ENCODE data around the gene IGFLR1.

Gene IGFLR1

DNA sequence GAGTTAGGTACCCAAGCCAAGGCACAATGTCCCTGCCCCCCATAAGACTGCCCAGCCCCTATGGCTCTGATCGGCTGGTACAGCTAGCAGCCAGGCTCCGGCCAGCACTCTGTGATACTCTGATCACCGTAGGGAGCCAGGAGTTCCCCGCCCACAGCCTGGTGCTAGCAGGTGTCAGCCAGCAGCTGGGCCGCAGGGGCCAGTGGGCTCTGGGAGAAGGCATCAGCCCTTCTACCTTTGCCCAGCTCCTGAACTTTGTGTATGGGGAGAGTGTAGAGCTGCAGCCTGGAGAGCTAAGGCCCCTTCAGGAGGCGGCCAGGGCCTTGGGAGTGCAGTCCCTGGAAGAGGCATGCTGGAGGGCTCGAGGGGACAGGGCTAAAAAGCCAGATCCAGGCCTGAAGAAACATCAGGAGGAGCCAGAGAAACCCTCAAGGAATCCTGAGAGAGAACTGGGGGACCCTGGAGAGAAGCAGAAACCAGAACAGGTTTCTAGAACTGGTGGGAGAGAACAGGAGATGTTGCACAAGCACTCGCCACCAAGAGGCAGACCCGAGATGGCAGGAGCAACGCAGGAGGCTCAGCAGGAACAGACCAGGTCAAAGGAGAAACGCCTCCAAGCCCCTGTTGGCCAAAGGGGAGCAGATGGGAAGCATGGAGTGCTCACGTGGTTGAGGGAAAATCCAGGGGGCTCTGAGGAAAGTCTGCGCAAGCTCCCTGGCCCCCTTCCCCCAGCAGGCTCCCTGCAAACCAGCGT lies 27.5 kb downstream of the IGFLR1 start:
- H3K27ac ChIP-seq (ENCODE audit: low read length) = no peak overlapping the region

DNA sequence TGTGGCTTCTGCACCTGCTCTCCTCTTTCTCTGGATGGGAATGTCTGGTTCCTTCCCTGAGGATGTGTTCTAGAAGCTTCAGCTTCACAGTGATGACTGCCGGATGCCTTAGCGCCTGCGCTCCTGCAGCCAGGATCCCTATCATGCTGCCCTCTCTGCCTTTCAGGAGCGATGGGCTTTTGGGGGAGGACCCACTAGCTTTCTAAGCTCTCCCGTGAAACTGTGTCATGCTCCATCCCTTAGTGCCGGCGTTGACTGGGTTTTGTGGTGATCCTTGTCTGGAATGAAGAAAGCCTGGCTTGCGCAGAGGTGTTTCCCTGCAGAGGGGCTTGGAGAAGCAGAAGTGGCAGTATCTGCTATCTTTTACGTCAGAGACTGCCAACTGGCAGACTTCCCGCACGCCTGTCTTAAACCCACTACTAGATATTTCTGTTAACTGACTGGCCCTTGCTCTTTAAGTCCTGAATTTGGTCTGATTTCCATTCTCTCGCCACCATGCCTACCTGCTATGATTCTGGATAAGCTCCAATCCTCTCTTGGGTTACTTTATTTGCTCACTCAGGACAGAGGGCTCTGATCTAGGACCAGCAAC lies 28.3 kb downstream of the IGFLR1 start:
- peaks cover 8% of the 10 kb centered on the region for H3K4me1 ChIP-seq (ENCODE audit: control insufficient read depth, insufficient read depth, low read length)
- no peaks in the 10 kb centered on the region for H3K9me3 ChIP-seq (ENCODE audit: control insufficient read depth, insufficient read depth, low read length)
- no peak overlapping the region for H3K27ac ChIP-seq (ENCODE audit: low read length)
- no peak overlapping the region for H3K4me3 ChIP-seq (ENCODE audit: low read length)
- H3K36me3 ChIP-seq (ENCODE audit: control insufficient read depth, insufficient read depth, low read length) = no peaks in the 10 kb centered on the region
- no peaks in the 10 kb centered on the region for H3K27me3 ChIP-seq (ENCODE audit: control insufficient read depth, insufficient read depth, low read length)
- WGBS (ENCODE audit: insufficient coverage, insufficient read length) = no CpG with 5 or more reads among the region's 12 CpGs
- no peak for DNase-seq (ENCODE audit: low read depth, low spot score)

More for the DNA sequence above, 27.5 kb downstream of the IGFLR1 start:
- DNase-seq (ENCODE audit: low read depth, low spot score) = no peak
- Histone ChIP-seq H3K9me3 (ENCODE audit: control insufficient read depth, insufficient read depth, low read length) (no peaks in the 10 kb centered on the region), H3K4me1 (ENCODE audit: control insufficient read depth, insufficient read depth, low read length) (peaks cover 8% of the 10 kb centered on the region), H3K36me3 (ENCODE audit: control insufficient read depth, insufficient read depth, low read length) (peaks cover under 1% of the 10 kb centered on the region; the same call in 1 of the 2 replicates), H3K4me3 (ENCODE audit: low read length) (no peak overlapping the region), H3K27me3 (ENCODE audit: control insufficient read depth, insufficient read depth, low read length) (no peaks in the 10 kb centered on the region)
- no CpG with 5 or more reads among the region's 14 CpGs for WGBS (ENCODE audit: insufficient coverage, insufficient read length)

DNA sequence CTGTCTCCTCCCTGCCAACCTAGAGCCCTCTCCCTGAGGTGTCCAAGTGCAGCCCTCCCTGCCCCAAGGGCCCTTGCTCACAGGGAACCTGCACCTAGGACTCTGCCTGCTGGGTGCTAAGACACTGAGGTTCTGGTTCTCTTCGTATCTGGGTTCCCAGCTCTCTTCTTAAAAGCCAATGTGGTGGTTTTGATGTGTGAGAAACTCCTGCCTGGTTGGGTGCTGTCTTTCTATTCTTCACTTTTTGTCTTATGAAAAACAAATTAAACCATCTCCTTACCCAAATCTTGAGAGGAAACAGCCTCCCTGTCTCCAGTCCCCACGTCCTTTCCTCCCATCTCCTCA lies 28.8 kb downstream of the IGFLR1 start:
- no CpG with 5 or more reads among the region's 2 CpGs for WGBS (ENCODE audit: insufficient coverage, insufficient read length)

DNA sequence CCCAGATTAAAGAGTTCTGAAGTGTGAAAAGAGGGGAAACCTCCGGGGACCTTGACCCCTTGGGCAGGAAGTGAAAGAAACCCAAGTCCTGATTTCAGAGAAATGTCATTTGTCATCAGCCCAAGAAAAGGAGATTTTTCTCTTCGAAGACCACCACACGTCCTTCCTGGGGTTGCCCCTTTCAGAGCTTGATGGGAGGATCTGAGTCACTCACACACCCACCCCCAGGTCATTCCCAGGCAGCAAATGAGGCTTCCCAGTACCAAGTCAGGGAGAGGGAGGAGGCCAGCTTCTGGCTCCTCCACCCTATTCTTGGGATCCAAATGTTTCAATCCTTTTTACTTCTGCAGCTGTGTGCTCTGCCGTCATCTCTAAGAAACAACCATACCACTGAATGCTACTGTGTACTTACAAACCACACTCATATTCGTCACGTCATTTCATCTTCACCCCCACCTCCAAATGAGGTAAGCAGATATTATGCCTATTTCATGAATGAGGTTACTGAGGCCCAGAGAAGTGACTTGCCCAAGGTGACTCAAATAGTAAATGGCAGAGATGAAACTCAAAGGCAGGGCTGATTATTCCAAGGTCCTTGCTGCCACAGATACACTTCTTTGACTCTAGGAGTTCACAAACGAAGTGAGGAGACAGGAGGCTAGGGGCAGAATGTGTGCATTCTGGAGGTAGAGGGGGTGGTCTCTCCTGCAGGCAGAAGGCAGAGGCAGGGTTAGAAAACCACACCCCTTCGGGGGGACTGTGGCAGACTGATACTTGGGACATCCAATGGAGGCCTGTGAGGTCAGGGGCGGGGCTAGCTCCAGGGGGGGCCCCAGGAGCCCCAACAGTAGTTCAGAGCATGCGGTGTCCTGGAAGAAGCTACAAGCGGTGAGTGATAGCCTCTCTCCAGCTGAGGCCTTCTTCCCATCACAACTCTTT lies 29.4 kb downstream of the IGFLR1 start:
- H3K27me3 ChIP-seq (ENCODE audit: control insufficient read depth, insufficient read depth, low read length) = no peaks in the 10 kb centered on the region
- no peak overlapping the region for H3K27ac ChIP-seq (ENCODE audit: low read length)
- WGBS (ENCODE audit: insufficient coverage, insufficient read length) = no CpG with 5 or more reads among the region's 11 CpGs
- H3K36me3 ChIP-seq (ENCODE audit: control insufficient read depth, insufficient read depth, low read length) = no peaks in the 10 kb centered on the region
- H3K4me3 ChIP-seq (ENCODE audit: low read length) = no peak overlapping the region
- H3K9me3 ChIP-seq (ENCODE audit: control insufficient read depth, insufficient read depth, low read length) = no peaks in the 10 kb centered on the region
- DNase-seq (ENCODE audit: low read depth, low spot score) = no peak
- peaks cover 8% of the 10 kb centered on the region for H3K4me1 ChIP-seq (ENCODE audit: control insufficient read depth, insufficient read depth, low read length)

More for the DNA sequence above, 28.8 kb downstream of the IGFLR1 start:
- no peaks in the 10 kb centered on the region for H3K36me3 ChIP-seq (ENCODE audit: control insufficient read depth, insufficient read depth, low read length)
- DNase-seq (ENCODE audit: low read depth, low spot score) = no peak
- peaks cover 8% of the 10 kb centered on the region for H3K4me1 ChIP-seq (ENCODE audit: control insufficient read depth, insufficient read depth, low read length)
- H3K4me3 ChIP-seq (ENCODE audit: low read length) = no peak overlapping the region
- H3K27ac ChIP-seq (ENCODE audit: low read length) = no peak overlapping the region
- H3K9me3 ChIP-seq (ENCODE audit: control insufficient read depth, insufficient read depth, low read length) = no peaks in the 10 kb centered on the region
- no peaks in the 10 kb centered on the region for H3K27me3 ChIP-seq (ENCODE audit: control insufficient read depth, insufficient read depth, low read length)

DNA sequence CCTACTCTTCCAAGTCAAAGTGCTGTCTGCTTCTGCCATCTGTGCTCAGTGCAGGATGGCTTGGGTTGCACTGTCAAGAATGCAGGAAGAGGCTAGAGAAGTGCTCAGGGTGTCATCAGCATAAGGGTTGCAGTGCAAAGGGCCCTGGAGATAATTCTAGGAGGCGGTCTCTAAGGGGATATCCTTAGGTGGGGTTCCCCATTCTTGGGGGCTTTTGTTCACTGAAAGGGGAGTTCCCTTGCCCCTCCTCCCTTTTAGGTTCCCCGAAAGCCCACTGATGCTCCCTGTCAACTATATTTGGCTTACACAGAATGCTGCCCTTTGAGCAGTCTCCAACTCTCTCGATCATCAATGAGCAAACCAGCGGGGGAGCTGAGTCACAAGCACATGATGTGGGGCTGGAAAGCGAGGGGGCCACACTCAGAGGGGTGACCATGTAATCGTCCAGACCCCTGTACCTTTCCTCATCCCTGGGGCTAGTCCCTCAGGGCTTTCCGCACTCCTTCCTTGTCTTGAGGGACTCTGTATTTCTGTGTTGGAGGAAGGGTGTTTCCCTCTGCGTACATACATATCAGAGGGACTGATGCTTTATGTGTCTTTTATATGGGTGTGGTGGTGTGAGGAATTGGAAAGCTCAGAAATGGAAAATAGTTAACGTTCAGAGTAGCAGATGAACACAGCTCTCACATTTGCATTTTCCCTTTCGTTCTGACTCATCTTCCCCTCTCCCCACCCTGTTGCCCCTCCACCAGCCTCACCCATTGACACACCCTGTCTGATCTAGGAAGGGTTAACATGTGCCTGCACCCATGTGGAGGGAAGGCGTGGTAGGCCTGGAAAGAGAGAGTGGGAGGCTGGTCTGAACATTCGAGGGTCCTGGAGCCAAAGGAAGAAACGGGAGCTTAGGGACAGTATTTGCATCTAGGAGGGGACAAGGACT lies 31.2 kb downstream of the IGFLR1 start:
- H3K36me3 ChIP-seq (ENCODE audit: control insufficient read depth, insufficient read depth, low read length) = no peaks in the 10 kb centered on the region
- DNase-seq (ENCODE audit: low read depth, low spot score) = no peak
- H3K4me3 ChIP-seq (ENCODE audit: low read length) = no peak overlapping the region
- no CpG with 5 or more reads among the region's 13 CpGs for WGBS (ENCODE audit: insufficient coverage, insufficient read length)
- peaks cover 8% of the 10 kb centered on the region for H3K4me1 ChIP-seq (ENCODE audit: control insufficient read depth, insufficient read depth, low read length)
- H3K27ac ChIP-seq (ENCODE audit: low read length) = no peak overlapping the region
- H3K9me3 ChIP-seq (ENCODE audit: control insufficient read depth, insufficient read depth, low read length) = no peaks in the 10 kb centered on the region
- no peaks in the 10 kb centered on the region for H3K27me3 ChIP-seq (ENCODE audit: control insufficient read depth, insufficient read depth, low read length)

DNA sequence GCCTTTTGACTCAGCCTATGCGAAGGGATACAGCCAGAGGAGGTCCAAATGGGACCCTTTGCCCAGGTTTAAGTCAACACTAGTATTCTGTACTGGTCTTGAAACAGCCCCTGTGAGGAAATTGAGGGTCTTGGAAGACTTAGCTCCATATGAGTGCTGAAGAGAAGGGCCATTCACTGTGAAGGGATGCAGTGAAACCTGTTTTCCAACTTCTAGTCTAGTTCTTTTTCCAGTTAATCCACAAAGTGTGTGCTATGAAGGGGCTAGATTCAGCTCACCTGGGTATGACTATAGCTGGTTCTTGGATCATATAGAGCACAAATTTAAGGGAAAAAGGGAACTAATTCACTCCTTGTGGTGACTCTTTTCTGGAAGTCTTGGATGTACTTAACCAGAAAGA lies 33.9 kb downstream of the IGFLR1 start:
- no peaks in the 10 kb centered on the region for H3K9me3 ChIP-seq (ENCODE audit: control insufficient read depth, insufficient read depth, low read length)
- no peaks in the 10 kb centered on the region for H3K36me3 ChIP-seq (ENCODE audit: control insufficient read depth, insufficient read depth, low read length)
- WGBS (ENCODE audit: insufficient coverage, insufficient read length) = no CpG with 5 or more reads among the region's 1 CpG
- no peak overlapping the region for H3K27ac ChIP-seq (ENCODE audit: low read length)
- H3K27me3 ChIP-seq (ENCODE audit: control insufficient read depth, insufficient read depth, low read length) = no peaks in the 10 kb centered on the region; the same call in 1 of the 2 replicates
- H3K4me1 ChIP-seq (ENCODE audit: control insufficient read depth, insufficient read depth, low read length) = no peaks in the 10 kb centered on the region
- no peak for DNase-seq (ENCODE audit: low read depth, low spot score)
- no peak overlapping the region for H3K4me3 ChIP-seq (ENCODE audit: low read length)

DNA sequence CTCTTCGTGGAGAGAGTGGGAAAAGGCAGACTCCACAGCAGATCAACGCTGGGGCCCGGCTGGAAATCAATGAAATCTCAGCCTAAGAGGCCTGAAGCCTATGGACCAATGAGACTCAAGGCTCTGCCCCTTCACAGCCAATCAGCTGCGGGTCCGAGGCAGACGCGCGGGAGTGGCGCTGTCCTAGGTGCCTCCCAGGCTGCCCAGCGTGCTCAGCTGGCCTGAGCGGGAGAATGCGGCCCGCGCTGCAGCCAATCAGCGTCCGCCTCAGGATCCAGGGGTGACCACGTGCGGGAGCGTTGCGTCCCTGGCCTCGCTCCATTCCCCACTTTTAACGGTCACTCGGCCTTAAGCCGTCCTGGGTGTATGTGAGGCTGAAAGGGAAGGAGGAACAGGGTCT lies 38.0 kb downstream of the IGFLR1 start, which contains the start of gene ZBTB32:
TSS of gene ZBTB32 (plus strand) at position 341 of the 400 bp plus-strand sequence. CDS start 10,069 bp downstream, outside the sequence.
- DNase-seq (ENCODE audit: low read depth, low spot score) = no peak
- Histone ChIP-seq H3K27me3 (ENCODE audit: control insufficient read depth, insufficient read depth, low read length) (no peaks in the 10 kb centered on the region; the same call in 1 of the 2 replicates), H3K4me3 (ENCODE audit: low read length) (no peak within 1 kb of the TSS), H3K9me3 (ENCODE audit: control insufficient read depth, insufficient read depth, low read length) (no peaks in the 10 kb centered on the region), H3K27ac (ENCODE audit: low read length) (no peak within 1 kb of the TSS), H3K36me3 (ENCODE audit: control insufficient read depth, insufficient read depth, low read length) (no peaks in the 10 kb centered on the region), H3K4me1 (ENCODE audit: control insufficient read depth, insufficient read depth, low read length) (no peaks in the 10 kb centered on the region)
- no CpG with 5 or more reads among the region's 24 CpGs for WGBS (ENCODE audit: insufficient coverage, insufficient read length)

DNA sequence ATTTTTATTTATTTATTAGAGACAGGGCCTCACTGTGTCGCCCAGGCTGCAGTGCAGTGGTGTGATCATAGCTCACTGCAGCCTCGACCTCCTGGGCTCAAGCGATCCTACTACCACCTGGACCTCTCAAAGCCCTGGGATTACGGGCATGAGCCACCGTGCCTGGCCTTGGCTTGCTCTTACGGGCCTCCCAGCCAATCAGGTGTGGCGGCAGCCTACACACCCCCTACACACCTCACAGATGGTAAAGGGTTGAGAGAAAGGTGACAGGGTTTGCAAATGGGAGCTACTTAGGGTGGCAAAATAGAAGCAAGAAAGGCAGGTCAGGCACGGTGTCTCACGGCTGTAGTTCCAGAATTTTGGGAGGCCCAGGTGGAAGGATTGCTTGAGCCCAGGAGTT lies 38.9 kb downstream of the IGFLR1 start:
- WGBS (ENCODE audit: insufficient coverage, insufficient read length) = no CpG with 5 or more reads among the region's 9 CpGs
- H3K4me1 ChIP-seq (ENCODE audit: control insufficient read depth, insufficient read depth, low read length) = no peaks in the 10 kb centered on the region
- no peaks in the 10 kb centered on the region; the same call in 1 of the 2 replicates for H3K27me3 ChIP-seq (ENCODE audit: control insufficient read depth, insufficient read depth, low read length)
- H3K4me3 ChIP-seq (ENCODE audit: low read length) = no peak overlapping the region
- DNase-seq (ENCODE audit: low read depth, low spot score) = no peak
- no peaks in the 10 kb centered on the region for H3K36me3 ChIP-seq (ENCODE audit: control insufficient read depth, insufficient read depth, low read length)
- no peak overlapping the region for H3K27ac ChIP-seq (ENCODE audit: low read length)
- H3K9me3 ChIP-seq (ENCODE audit: control insufficient read depth, insufficient read depth, low read length) = no peaks in the 10 kb centered on the region

DNA sequence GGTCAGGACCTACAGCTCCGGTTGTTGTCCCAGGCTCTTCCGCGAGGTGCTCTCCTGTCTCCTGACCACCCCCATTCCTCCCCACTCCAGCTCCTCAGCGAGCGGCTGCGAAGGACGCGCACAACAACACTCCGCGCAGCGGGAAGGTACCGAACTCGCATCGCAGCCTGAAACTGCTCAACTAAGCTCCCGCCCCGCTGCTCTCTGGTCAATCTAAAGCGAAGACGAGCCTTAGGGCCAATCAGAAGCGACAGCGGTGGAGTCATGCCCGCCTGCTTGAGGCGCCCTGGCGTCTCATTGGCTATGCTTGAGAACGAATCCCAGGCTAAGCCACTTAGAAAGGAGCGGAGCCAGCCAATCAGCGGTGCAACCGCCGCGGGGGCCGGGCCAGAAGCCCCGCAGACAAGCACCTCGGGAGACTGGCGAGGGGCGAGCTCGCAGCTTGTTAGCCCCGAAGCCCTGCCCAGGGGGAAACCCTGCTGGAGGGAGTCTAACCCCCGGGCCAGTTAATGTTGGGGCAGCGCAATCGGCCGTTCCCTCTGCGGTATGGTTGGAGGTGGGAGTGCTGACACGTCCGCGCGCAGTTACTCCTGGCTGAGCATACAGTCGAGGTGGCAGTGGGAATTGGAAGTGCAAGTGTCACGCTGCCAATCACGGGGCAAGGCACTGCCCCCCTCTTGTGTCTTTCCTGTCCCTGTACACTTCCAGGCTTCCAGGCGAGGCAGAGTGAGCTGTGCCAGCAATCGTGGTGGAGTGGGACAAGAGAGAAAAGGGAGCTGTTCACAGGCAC lies 39.8 kb downstream of the IGFLR1 start:
- H3K4me1 ChIP-seq (ENCODE audit: control insufficient read depth, insufficient read depth, low read length) = no peaks in the 10 kb centered on the region
- DNase-seq (ENCODE audit: low read depth, low spot score) = peak; percentile 99
- peak overlapping the region; percentile 54; the same call in 1 of the 2 replicates for H3K4me3 ChIP-seq (ENCODE audit: low read length)
- no CpG with 5 or more reads among the region's 50 CpGs for WGBS (ENCODE audit: insufficient coverage, insufficient read length)
- no peaks in the 10 kb centered on the region for H3K36me3 ChIP-seq (ENCODE audit: control insufficient read depth, insufficient read depth, low read length)
- H3K9me3 ChIP-seq (ENCODE audit: control insufficient read depth, insufficient read depth, low read length) = no peaks in the 10 kb centered on the region
- H3K27ac ChIP-seq (ENCODE audit: low read length) = no peak overlapping the region
- H3K27me3 ChIP-seq (ENCODE audit: control insufficient read depth, insufficient read depth, low read length) = no peaks in the 10 kb centered on the region; the same call in 1 of the 2 replicates

All from iPS DF 6.9 (cell line).